ENCODE measurements around the gene TOMM70.

Gene TOMM70

DNA sequence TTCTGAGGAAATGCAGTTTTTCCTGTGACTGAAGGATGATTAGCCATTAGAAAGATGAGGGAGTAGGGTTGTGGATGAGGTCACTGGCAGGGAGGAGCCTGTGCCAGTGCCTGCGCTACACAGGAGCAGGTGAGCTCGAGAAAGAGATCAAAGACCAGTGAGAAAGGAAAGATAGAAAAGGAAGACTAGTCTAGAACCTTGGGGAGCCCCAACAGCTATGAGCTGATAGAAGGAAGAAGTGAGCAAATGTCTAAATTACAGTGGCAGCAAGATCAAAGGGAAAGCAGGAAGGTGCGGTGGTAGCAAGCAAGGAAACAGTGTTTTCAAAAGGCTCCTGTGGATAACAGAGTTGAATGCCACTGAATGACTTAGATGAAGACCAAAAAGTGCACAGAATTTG lies 40.0 kb upstream of the TOMM70 start:
- H3K36me3 ChIP-seq (ENCODE audit: control insufficient read depth, insufficient read depth, low read length), result no peaks in the 10 kb centered on the region
- H3K4me1 ChIP-seq (ENCODE audit: control insufficient read depth, low read depth, low read length), result no peaks in the 10 kb centered on the region
- no peaks in the 10 kb centered on the region for H3K79me1 ChIP-seq (ENCODE audit: low read length)
- no peak overlapping the region for H3K4me3 ChIP-seq (ENCODE audit: low read length)
- no peak overlapping the region for H2BK120ac ChIP-seq (ENCODE audit: low read depth, low read length)
- H2BK15ac ChIP-seq (replicated peaks; ENCODE audit: low read depth), result no peak overlapping the region
- no CpG with 5 or more reads among the region's 3 CpGs for WGBS (ENCODE audit: extremely low coverage, insufficient coverage, low lambda C conversion rate)
- H4K5ac ChIP-seq (ENCODE audit: low read length), result no peak overlapping the region
- H3K9ac ChIP-seq (ENCODE audit: low read length), result no peak overlapping the region
- no peak for DNase-seq
- H3K56ac ChIP-seq (ENCODE audit: low read length), result no peak overlapping the region
- H3K18ac ChIP-seq (ENCODE audit: low read length), result no peak overlapping the region
- H2AK5ac ChIP-seq (ENCODE audit: low read length), result no peak overlapping the region
- no peak overlapping the region for H4K8ac ChIP-seq (ENCODE audit: low read depth, low read length)
- H3K27me3 ChIP-seq (ENCODE audit: insufficient read depth, low read length, poor library complexity), result no peaks in the 10 kb centered on the region
- no peak overlapping the region for H3K4ac ChIP-seq (ENCODE audit: low read depth, low read length)
- no peak overlapping the region for H3K23ac ChIP-seq (ENCODE audit: low read length)
- no peak overlapping the region for H3K4me2 ChIP-seq (ENCODE audit: low read length)
- H2BK5ac ChIP-seq (ENCODE audit: low read length), result no peak overlapping the region
- H3K79me2 ChIP-seq (ENCODE audit: control insufficient read depth, insufficient read depth, low read length), result no peaks in the 10 kb centered on the region
- H3K27ac ChIP-seq (ENCODE audit: low read depth, low read length), result no peak overlapping the region

DNA sequence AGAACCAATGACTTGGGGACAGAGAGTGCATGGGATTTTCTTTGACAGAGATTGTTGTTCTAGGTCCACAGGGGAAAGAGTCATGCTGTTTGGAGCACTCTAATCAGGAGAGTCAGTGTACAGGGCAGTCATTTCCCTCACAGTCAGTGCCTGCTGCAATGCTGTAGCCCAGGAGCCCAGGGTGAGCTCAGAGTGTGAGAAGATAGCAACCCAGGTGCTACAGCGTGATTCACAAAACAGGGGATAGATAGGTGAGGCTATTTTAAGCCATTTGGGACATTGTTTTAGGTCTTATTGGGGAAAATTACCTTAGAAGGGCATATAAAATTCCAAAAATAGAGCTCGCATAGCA lies 37.7 kb upstream of the TOMM70 start:
- Histone ChIP-seq H4K8ac (ENCODE audit: low read depth, low read length) (no peak overlapping the region), H3K27me3 (ENCODE audit: insufficient read depth, low read length, poor library complexity) (no peaks in the 10 kb centered on the region), H3K4me2 (ENCODE audit: low read length) (no peak overlapping the region), H2BK15ac (replicated peaks; ENCODE audit: low read depth) (no peak overlapping the region), H3K27ac (ENCODE audit: low read depth, low read length) (no peak overlapping the region), H3K56ac (ENCODE audit: low read length) (no peak overlapping the region), H2BK120ac (ENCODE audit: low read depth, low read length) (no peak overlapping the region), H3K79me1 (ENCODE audit: low read length) (no peaks in the 10 kb centered on the region), H3K79me2 (ENCODE audit: control insufficient read depth, insufficient read depth, low read length) (no peaks in the 10 kb centered on the region), H3K4ac (ENCODE audit: low read depth, low read length) (no peak overlapping the region), H2BK5ac (ENCODE audit: low read length) (no peak overlapping the region), H3K36me3 (ENCODE audit: control insufficient read depth, insufficient read depth, low read length) (no peaks in the 10 kb centered on the region), H3K4me3 (ENCODE audit: low read length) (no peak overlapping the region), H3K9ac (ENCODE audit: low read length) (no peak overlapping the region), H4K5ac (ENCODE audit: low read length) (no peak overlapping the region), H2AK5ac (ENCODE audit: low read length) (no peak overlapping the region), H3K4me1 (ENCODE audit: control insufficient read depth, low read depth, low read length) (no peaks in the 10 kb centered on the region), H3K23ac (ENCODE audit: low read length) (no peak overlapping the region), H3K18ac (ENCODE audit: low read length) (no peak overlapping the region)
- peak; percentile 46 for DNase-seq
- no CpG with 5 or more reads among the region's 2 CpGs for WGBS (ENCODE audit: extremely low coverage, insufficient coverage, low lambda C conversion rate)

DNA sequence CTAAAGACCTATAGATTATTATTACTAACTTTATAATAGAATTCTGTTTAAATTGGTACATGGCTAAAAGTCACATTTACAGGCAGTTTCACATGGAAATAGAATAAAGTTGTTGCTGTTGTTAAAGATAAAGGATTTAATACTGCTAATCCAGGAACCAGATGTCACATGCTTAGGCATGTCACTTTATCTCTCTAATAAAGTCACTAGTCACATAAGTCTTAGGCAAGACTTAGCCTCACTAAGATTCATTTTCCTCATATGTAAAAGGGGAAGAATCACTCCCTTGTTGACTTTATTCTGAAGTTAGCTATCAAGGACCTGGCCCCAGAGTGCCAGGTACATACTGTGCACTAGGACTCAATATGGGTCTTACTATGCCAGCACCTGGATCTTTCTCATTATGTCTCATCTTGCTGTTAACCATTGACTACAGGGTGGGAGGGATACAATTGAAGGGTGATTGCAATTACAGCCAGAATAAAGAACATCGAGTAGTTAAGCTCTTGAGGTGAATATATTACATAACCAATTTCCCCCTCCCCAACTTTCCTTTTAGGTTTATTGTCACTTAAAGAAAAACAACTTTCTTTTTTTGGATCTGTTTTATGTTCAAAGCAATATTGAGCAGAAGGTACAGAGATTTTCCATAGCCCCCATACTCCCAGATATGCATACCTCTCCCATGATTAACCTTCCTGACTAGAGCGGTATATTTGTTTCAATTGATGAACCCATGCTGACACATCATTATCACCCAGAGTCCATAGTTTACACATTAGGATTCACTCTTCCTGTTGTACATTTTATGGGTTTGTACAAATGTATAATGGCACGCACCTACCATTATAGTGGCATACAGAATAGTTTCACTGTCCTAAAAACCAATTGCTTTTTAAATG lies 37.1 kb upstream of the TOMM70 start:
- WGBS (ENCODE audit: extremely low coverage, insufficient coverage, low lambda C conversion rate), result no CpG with 5 or more reads among the region's 3 CpGs
- H3K9ac ChIP-seq (ENCODE audit: low read length), result no peak overlapping the region
- no peak overlapping the region for H3K27ac ChIP-seq (ENCODE audit: low read depth, low read length)
- no peaks in the 10 kb centered on the region for H3K79me1 ChIP-seq (ENCODE audit: low read length)
- H3K56ac ChIP-seq (ENCODE audit: low read length), result no peak overlapping the region
- no peak overlapping the region for H3K4me2 ChIP-seq (ENCODE audit: low read length)
- H3K79me2 ChIP-seq (ENCODE audit: control insufficient read depth, insufficient read depth, low read length), result no peaks in the 10 kb centered on the region
- no peak for DNase-seq
- no peak overlapping the region for H3K23ac ChIP-seq (ENCODE audit: low read length)
- H3K4ac ChIP-seq (ENCODE audit: low read depth, low read length), result no peak overlapping the region
- no peaks in the 10 kb centered on the region for H3K36me3 ChIP-seq (ENCODE audit: control insufficient read depth, insufficient read depth, low read length)
- no peak overlapping the region for H3K18ac ChIP-seq (ENCODE audit: low read length)
- no peaks in the 10 kb centered on the region for H3K4me1 ChIP-seq (ENCODE audit: control insufficient read depth, low read depth, low read length)
- no peak overlapping the region for H4K5ac ChIP-seq (ENCODE audit: low read length)
- no peak overlapping the region for H2AK5ac ChIP-seq (ENCODE audit: low read length)
- H2BK5ac ChIP-seq (ENCODE audit: low read length), result no peak overlapping the region
- H4K8ac ChIP-seq (ENCODE audit: low read depth, low read length), result no peak overlapping the region
- no peak overlapping the region for H2BK15ac ChIP-seq (replicated peaks; ENCODE audit: low read depth)
- H3K27me3 ChIP-seq (ENCODE audit: insufficient read depth, low read length, poor library complexity), result no peaks in the 10 kb centered on the region
- no peak overlapping the region for H3K4me3 ChIP-seq (ENCODE audit: low read length)
- H2BK120ac ChIP-seq (ENCODE audit: low read depth, low read length), result no peak overlapping the region

DNA sequence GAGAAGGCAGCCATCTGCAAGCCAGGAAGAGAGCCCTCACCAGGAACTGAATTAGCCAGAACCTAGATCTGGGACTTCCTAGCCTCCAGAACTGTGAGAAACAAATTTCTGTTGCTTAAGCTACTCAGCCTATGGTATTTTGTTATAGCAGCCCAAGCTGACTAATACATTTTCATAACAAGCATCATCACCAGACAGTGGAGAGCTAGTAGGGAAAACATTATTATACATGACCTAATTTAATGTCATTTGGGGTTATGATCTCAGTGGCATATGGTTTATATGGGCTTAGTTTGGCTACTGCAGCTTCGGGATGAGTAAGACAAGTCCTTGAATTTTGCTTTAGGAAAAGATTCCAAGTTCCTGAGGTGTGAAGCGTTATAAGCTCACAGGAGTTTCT lies 36.1 kb upstream of the TOMM70 start:
- H3K4me1 ChIP-seq (ENCODE audit: control insufficient read depth, low read depth, low read length), result no peaks in the 10 kb centered on the region
- H3K4me3 ChIP-seq (ENCODE audit: low read length), result no peak overlapping the region

DNA sequence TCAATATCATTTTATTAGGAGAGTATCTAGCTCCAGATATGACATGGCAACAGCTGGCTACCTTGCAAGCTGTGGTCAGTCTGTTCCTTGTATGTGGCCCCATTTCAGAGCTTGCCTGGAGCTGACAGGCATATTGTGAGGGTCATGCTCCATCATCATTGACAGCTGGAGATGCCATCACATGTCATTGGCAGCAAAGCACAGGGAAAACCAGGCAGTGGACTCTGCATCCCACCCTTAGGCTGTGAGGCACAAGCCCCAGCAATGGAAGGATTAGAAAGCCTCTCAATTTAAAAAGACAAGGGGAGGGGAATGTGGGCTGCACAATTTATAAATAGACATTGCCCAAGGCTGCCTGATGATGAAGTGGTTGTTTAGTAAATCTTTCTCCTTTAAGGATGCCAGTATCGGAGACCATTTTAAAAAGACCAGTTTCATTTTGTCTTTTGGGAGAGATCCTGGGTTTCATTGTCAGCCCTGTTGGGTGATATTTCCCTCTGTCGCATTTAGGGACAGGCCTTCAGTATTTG lies 28.4 kb upstream of the TOMM70 start:
- Histone ChIP-seq H3K79me1 (ENCODE audit: low read length) (no peaks in the 10 kb centered on the region), H3K4me1 (ENCODE audit: control insufficient read depth, low read depth, low read length) (peaks cover 2% of the 10 kb centered on the region), H3K27me3 (ENCODE audit: insufficient read depth, low read length, poor library complexity) (no peaks in the 10 kb centered on the region), H3K56ac (ENCODE audit: low read length) (no peak overlapping the region), H4K5ac (ENCODE audit: low read length) (no peak overlapping the region), H2BK5ac (ENCODE audit: low read length) (no peak overlapping the region), H2AK5ac (ENCODE audit: low read length) (no peak overlapping the region), H2BK15ac (replicated peaks; ENCODE audit: low read depth) (no peak overlapping the region), H2BK120ac (ENCODE audit: low read depth, low read length) (no peak overlapping the region), H3K18ac (ENCODE audit: low read length) (no peak overlapping the region), H3K79me2 (ENCODE audit: control insufficient read depth, insufficient read depth, low read length) (no peaks in the 10 kb centered on the region), H3K4me2 (ENCODE audit: low read length) (no peak overlapping the region), H3K23ac (ENCODE audit: low read length) (no peak overlapping the region), H3K4me3 (ENCODE audit: low read length) (no peak overlapping the region), H3K36me3 (ENCODE audit: control insufficient read depth, insufficient read depth, low read length) (no peaks in the 10 kb centered on the region), H3K9ac (ENCODE audit: low read length) (no peak overlapping the region), H3K27ac (ENCODE audit: low read depth, low read length) (no peak overlapping the region), H4K8ac (ENCODE audit: low read depth, low read length) (no peak overlapping the region), H3K4ac (ENCODE audit: low read depth, low read length) (no peak overlapping the region)
- WGBS (ENCODE audit: extremely low coverage, insufficient coverage, low lambda C conversion rate), result no CpG with 5 or more reads among the region's 2 CpGs
- no peak for DNase-seq

More for the DNA sequence above, 36.1 kb upstream of the TOMM70 start:
- H2AK5ac ChIP-seq (ENCODE audit: low read length), result no peak overlapping the region
- H3K4me2 ChIP-seq (ENCODE audit: low read length), result no peak overlapping the region
- H3K79me2 ChIP-seq (ENCODE audit: control insufficient read depth, insufficient read depth, low read length), result no peaks in the 10 kb centered on the region
- no peak overlapping the region for H3K18ac ChIP-seq (ENCODE audit: low read length)
- no peak overlapping the region for H4K8ac ChIP-seq (ENCODE audit: low read depth, low read length)
- no peaks in the 10 kb centered on the region for H3K79me1 ChIP-seq (ENCODE audit: low read length)
- H2BK15ac ChIP-seq (replicated peaks; ENCODE audit: low read depth), result no peak overlapping the region
- no peak overlapping the region for H2BK5ac ChIP-seq (ENCODE audit: low read length)
- H3K23ac ChIP-seq (ENCODE audit: low read length), result no peak overlapping the region
- no peak overlapping the region for H4K5ac ChIP-seq (ENCODE audit: low read length)
- H3K36me3 ChIP-seq (ENCODE audit: control insufficient read depth, insufficient read depth, low read length), result no peaks in the 10 kb centered on the region
- H3K56ac ChIP-seq (ENCODE audit: low read length), result no peak overlapping the region
- no peak overlapping the region for H3K4ac ChIP-seq (ENCODE audit: low read depth, low read length)
- no CpG with 5 or more reads among the region's 2 CpGs for WGBS (ENCODE audit: extremely low coverage, insufficient coverage, low lambda C conversion rate)
- H3K27ac ChIP-seq (ENCODE audit: low read depth, low read length), result no peak overlapping the region
- no peaks in the 10 kb centered on the region for H3K27me3 ChIP-seq (ENCODE audit: insufficient read depth, low read length, poor library complexity)
- no peak for DNase-seq
- no peak overlapping the region for H2BK120ac ChIP-seq (ENCODE audit: low read depth, low read length)
- no peak overlapping the region for H3K9ac ChIP-seq (ENCODE audit: low read length)
